WTC11 (cell line): ENCODE measurements around the gene SLC25A24. TPM values are rescaled to one million over a fixed set of nuclear protein-coding genes. Genes with fewer than 3 reads are reported as not detected.

ENCODE experiments used
- ATAC-seq: fragments of 200-7000 bp; cut with Tn5 transposase; 2 replicates; pipeline ENCODE4 v1.10.0; 2021; ENCODE audit warnings: mild to moderate bottlenecking, moderate library complexity
- CTCF ChIA-PET: fragments of 300-600 bp; sonication (Branson Sonifier 250); formaldehyde crosslinking; loops from one replicate; lab custom pipeline; 2021; ENCODE audit warnings: antibody characterized with exemption; lab: Charles Lee
- POLR2A ChIA-PET: fragments of 350-600 bp; sonication (Branson Sonifier 250); formaldehyde crosslinking; loops from one replicate; lab custom pipeline; 2021; ENCODE audit warnings: antibody characterized with exemption; lab: Charles Lee
- DNase-seq: peaks from one replicate; pipeline ENCODE4 v3.0.0; 2021; ENCODE audit warnings: low spot score
- H3K27ac Mint-ChIP-seq: 2 replicates; pipeline ENCODE4 v1.8.0; 2021; ENCODE audit warnings: mixed read lengths
- H3K27me3 Mint-ChIP-seq: 2 replicates; pipeline ENCODE4 v1.8.0; 2021; ENCODE audit warnings: low read depth, mild to moderate bottlenecking, moderate library complexity, mixed read lengths
- H3K36me3 Mint-ChIP-seq: 2 replicates; pipeline ENCODE4 v1.8.0; 2021; ENCODE audit warnings: mixed read lengths
- H3K4me1 Mint-ChIP-seq: 2 replicates; pipeline ENCODE4 v1.8.0; 2022; ENCODE audit warnings: mixed read lengths
- H3K4me3 Mint-ChIP-seq: 2 replicates; pipeline ENCODE4 v1.8.0; 2021; ENCODE audit warnings: mild to moderate bottlenecking, moderate library complexity, mixed read lengths
- H3K9me3 Mint-ChIP-seq: 2 replicates; pipeline ENCODE4 v1.8.0; 2021; ENCODE audit warnings: mixed read lengths
- CBFB ChIP-seq: sonication (generic); formaldehyde crosslinking; IDR thresholded peaks from 2 replicates; pipeline ENCODE4 v1.8.1; 2022; ENCODE audit warnings: mild to moderate bottlenecking, low read depth, missing genetic modification reagents
- GRHL2 ChIP-seq: fragments of 250-450 bp; sonication (Bioruptor Pico); IDR thresholded peaks from 2 replicates; pipeline ENCODE4 v1.8.0; 2022; ENCODE audit warnings: mild to moderate bottlenecking, moderate library complexity; ENCODE audit not compliant: insufficient replicate concordance, severe bottlenecking
- IRF2 ChIP-seq: sonication (generic); formaldehyde crosslinking; IDR thresholded peaks from 2 replicates; pipeline ENCODE4 v1.8.0; 2022; ENCODE audit warnings: low read depth, missing genetic modification reagents, borderline replicate concordance
- MXD4 ChIP-seq: fragments of 250-450 bp; sonication (Bioruptor Pico); IDR thresholded peaks from 2 replicates; pipeline ENCODE4 v1.8.0; 2021; ENCODE audit warnings: mild to moderate bottlenecking, moderate library complexity, borderline replicate concordance
- MYBL2 ChIP-seq: sonication (generic); formaldehyde crosslinking; IDR thresholded peaks from 2 replicates; pipeline ENCODE4 v1.8.1; 2023; ENCODE audit warnings: mild to moderate bottlenecking, moderate library complexity, missing genetic modification reagents
- NFE2L1 ChIP-seq: sonication (generic); formaldehyde crosslinking; IDR thresholded peaks from 2 replicates; pipeline ENCODE4 v1.8.1; 2023; ENCODE audit warnings: missing genetic modification reagents
- NR2C2 ChIP-seq: sonication (generic); formaldehyde crosslinking; IDR thresholded peaks from 2 replicates; pipeline ENCODE4 v1.8.0; 2022; ENCODE audit warnings: mild to moderate bottlenecking, missing genetic modification reagents
- NR3C1 ChIP-seq: sonication (generic); formaldehyde crosslinking; conservative IDR thresholded peaks from 2 replicates; pipeline ENCODE4 v1.8.1; 2023; ENCODE audit warnings: low read depth, mild to moderate bottlenecking, missing genetic modification reagents
- OVOL2 ChIP-seq: fragments of 250-450 bp; sonication (Bioruptor Pico); IDR thresholded peaks from 2 replicates; pipeline ENCODE4 v1.9.0; 2021; ENCODE audit warnings: mild to moderate bottlenecking, borderline replicate concordance
- RELA ChIP-seq: sonication (generic); formaldehyde crosslinking; IDR thresholded peaks from 2 replicates; pipeline ENCODE4 v1.8.1; 2022; ENCODE audit warnings: missing genetic modification reagents, mild to moderate bottlenecking, borderline replicate concordance
- RORB ChIP-seq: fragments of 250-450 bp; sonication (Bioruptor Pico); IDR thresholded peaks from 2 replicates; pipeline ENCODE4 v1.9.0; 2021; ENCODE audit warnings: mild to moderate bottlenecking
- TCF7 ChIP-seq: sonication (generic); formaldehyde crosslinking; IDR thresholded peaks from 2 replicates; pipeline ENCODE4 v1.8.0; 2022; ENCODE audit warnings: mild to moderate bottlenecking, low read depth, missing genetic modification reagents, moderate library complexity
- TEAD1 ChIP-seq: sonication (generic); formaldehyde crosslinking; IDR thresholded peaks from 2 replicates; pipeline ENCODE4 v1.8.0; 2022; ENCODE audit warnings: mild to moderate bottlenecking, missing genetic modification reagents
- ZBTB21 ChIP-seq: sonication (generic); formaldehyde crosslinking; IDR thresholded peaks from 2 replicates; pipeline ENCODE4 v1.8.1; 2023; ENCODE audit warnings: mild to moderate bottlenecking, missing genetic modification reagents, borderline replicate concordance
- ZNF121 ChIP-seq: sonication (generic); formaldehyde crosslinking; IDR thresholded peaks from 2 replicates; pipeline ENCODE4 v1.8.0; 2023; ENCODE audit warnings: missing genetic modification reagents
- ZNF317 ChIP-seq: sonication (generic); formaldehyde crosslinking; IDR thresholded peaks from 2 replicates; pipeline ENCODE4 v1.8.1; 2023; ENCODE audit warnings: low read depth, mild to moderate bottlenecking, moderate library complexity, missing genetic modification reagents, borderline replicate concordance
- total RNA-seq: library from RNA; stranded (reverse); gene quantifications from 3 replicates; pipeline ENCODE4 v1.2.3, GENCODE V29; 2021
- TF ChIP-seq, protein P1 (sequence below): fragments of 250-450 bp; sonication (Bioruptor Pico); conservative IDR thresholded peaks from 2 replicates; pipeline ENCODE4 v1.9.0; 2021; ENCODE audit warnings: mild to moderate bottlenecking
- TF ChIP-seq, protein P2 (sequence below): fragments of 250-450 bp; sonication (Bioruptor Pico); IDR thresholded peaks from 2 replicates; pipeline ENCODE4 v2.1.2; 2022; ENCODE audit warnings: mild to moderate bottlenecking, moderate library complexity
- TF ChIP-seq, protein P3 (sequence below): sonication (generic); formaldehyde crosslinking; IDR thresholded peaks from 2 replicates; pipeline ENCODE4 v1.8.1; 2022; ENCODE audit warnings: low read depth, mild to moderate bottlenecking, moderate library complexity, missing genetic modification reagents, borderline replicate concordance
- TF ChIP-seq, protein P4 (sequence below): sonication (generic); formaldehyde crosslinking; IDR thresholded peaks from 2 replicates; pipeline ENCODE4 v1.8.1; 2023; ENCODE audit warnings: mild to moderate bottlenecking, missing genetic modification reagents, borderline replicate concordance
- TF ChIP-seq, protein P5 (sequence below): fragments of 250-450 bp; sonication (Bioruptor Pico); IDR thresholded peaks from 2 replicates; pipeline ENCODE4 v1.8.0; 2021; ENCODE audit warnings: mild to moderate bottlenecking
- TF ChIP-seq, protein P6 (sequence below): sonication (generic); formaldehyde crosslinking; IDR thresholded peaks from 2 replicates; pipeline ENCODE4 v1.8.1; 2023; ENCODE audit warnings: mild to moderate bottlenecking, missing genetic modification reagents, moderate library complexity

Gene SLC25A24
- total RNA-seq, 1 experiment from 2014 or later, result 39.1 TPM

DNA sequence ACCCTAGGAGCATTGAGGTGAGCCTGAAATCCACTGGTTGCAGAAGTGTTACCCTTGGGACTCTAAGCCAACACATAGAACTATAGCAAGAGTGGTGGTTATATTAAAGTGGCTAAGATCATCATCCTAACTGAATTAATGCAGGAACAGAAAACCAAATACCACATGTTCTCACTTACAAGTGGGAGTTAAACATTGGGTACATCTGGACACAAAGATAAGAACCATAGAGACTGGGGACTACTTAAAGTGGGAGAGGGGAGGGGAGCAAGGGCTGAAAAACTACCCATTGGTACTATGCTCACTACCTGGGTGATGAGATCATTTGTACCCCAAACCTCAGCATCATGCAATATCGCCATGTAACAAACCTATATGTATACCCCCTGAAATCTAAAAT lies 100.0 kb downstream of the SLC25A24 start:
- no peaks in the 10 kb centered on the region for H3K36me3 Mint-ChIP-seq
- no peaks in the 10 kb centered on the region for H3K27me3 Mint-ChIP-seq
- no peaks in the 10 kb centered on the region for H3K4me1 Mint-ChIP-seq
- no peak for ATAC-seq
- no peak for TF ChIP-seq ZNF121
- TF ChIP-seq ZBTB21 (CRISPR knock-in tag), result no peak
- no peak for TF ChIP-seq NR2C2 (CRISPR knock-in tag)
- TF ChIP-seq, protein P1, sequence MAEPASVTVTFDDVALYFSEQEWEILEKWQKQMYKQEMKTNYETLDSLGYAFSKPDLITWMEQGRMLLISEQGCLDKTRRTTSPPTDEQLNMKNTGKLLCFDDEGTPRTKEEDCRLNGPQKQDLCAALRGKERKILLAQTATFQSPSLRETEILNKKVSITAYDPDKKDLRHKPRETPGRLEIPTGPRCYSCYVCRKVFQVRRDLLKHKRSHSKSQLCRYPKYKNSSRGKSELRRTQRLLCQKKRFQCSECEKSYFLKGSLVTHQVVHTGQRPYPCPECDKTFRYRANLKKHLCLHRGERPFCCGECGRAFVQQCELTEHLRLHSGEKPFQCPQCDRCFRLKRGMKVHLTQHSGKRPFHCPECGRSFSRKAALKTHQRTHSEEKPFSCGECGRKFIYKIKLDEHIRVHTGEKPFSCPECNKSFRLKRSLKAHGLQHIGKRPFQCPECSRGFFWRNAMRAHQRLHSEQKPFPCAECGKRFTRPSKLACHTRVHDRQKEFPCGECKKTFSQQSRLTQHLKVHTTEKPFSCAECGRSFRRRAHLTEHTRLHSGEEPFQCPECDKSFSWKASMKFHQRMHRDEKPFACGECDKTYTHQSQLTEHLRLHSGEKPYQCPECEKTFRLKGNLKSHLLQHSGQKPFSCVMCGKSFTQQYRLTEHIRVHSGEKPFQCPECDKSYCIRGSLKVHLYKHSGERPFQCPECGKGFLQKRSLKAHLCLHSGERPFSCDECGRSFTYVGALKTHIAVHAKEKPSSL (CRISPR knock-in tag), result no peak
- TF ChIP-seq NR3C1, result no peak
- TF ChIP-seq IRF2, result no peak
- no peak for TF ChIP-seq RORB (CRISPR knock-in tag)
- TF ChIP-seq MXD4 (CRISPR knock-in tag), result no peak
- no peak for TF ChIP-seq NFE2L1 (CRISPR knock-in tag)
- TF ChIP-seq RELA (CRISPR knock-in tag), result no peak
- TF ChIP-seq TEAD1 (CRISPR knock-in tag), result no peak
- TF ChIP-seq, protein P2, sequence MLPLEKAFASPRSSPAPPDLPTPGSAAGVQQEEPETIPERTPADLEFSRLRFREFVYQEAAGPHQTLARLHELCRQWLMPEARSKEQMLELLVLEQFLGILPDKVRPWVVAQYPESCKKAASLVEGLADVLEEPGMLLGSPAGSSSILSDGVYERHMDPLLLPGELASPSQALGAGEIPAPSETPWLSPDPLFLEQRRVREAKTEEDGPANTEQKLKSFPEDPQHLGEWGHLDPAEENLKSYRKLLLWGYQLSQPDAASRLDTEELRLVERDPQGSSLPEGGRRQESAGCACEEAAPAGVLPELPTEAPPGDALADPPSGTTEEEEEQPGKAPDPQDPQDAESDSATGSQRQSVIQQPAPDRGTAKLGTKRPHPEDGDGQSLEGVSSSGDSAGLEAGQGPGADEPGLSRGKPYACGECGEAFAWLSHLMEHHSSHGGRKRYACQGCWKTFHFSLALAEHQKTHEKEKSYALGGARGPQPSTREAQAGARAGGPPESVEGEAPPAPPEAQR (CRISPR knock-in tag), result no peak
- TF ChIP-seq, protein P3, sequence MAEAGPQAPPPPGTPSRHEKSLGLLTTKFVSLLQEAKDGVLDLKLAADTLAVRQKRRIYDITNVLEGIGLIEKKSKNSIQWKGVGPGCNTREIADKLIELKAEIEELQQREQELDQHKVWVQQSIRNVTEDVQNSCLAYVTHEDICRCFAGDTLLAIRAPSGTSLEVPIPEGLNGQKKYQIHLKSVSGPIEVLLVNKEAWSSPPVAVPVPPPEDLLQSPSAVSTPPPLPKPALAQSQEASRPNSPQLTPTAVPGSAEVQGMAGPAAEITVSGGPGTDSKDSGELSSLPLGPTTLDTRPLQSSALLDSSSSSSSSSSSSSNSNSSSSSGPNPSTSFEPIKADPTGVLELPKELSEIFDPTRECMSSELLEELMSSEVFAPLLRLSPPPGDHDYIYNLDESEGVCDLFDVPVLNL, result no peak
- TF ChIP-seq OVOL2 (CRISPR knock-in tag), result no peak
- TF ChIP-seq, protein P4, sequence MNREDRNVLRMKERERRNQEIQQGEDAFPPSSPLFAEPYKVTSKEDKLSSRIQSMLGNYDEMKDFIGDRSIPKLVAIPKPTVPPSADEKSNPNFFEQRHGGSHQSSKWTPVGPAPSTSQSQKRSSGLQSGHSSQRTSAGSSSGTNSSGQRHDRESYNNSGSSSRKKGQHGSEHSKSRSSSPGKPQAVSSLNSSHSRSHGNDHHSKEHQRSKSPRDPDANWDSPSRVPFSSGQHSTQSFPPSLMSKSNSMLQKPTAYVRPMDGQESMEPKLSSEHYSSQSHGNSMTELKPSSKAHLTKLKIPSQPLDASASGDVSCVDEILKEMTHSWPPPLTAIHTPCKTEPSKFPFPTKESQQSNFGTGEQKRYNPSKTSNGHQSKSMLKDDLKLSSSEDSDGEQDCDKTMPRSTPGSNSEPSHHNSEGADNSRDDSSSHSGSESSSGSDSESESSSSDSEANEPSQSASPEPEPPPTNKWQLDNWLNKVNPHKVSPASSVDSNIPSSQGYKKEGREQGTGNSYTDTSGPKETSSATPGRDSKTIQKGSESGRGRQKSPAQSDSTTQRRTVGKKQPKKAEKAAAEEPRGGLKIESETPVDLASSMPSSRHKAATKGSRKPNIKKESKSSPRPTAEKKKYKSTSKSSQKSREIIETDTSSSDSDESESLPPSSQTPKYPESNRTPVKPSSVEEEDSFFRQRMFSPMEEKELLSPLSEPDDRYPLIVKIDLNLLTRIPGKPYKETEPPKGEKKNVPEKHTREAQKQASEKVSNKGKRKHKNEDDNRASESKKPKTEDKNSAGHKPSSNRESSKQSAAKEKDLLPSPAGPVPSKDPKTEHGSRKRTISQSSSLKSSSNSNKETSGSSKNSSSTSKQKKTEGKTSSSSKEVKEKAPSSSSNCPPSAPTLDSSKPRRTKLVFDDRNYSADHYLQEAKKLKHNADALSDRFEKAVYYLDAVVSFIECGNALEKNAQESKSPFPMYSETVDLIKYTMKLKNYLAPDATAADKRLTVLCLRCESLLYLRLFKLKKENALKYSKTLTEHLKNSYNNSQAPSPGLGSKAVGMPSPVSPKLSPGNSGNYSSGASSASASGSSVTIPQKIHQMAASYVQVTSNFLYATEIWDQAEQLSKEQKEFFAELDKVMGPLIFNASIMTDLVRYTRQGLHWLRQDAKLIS (CRISPR knock-in tag), result no peak
- TF ChIP-seq ZNF317 (CRISPR knock-in tag), result no peak
- TF ChIP-seq CBFB (CRISPR knock-in tag), result no peak
- TF ChIP-seq TCF7 (CRISPR knock-in tag), result no peak
- TF ChIP-seq MYBL2 (CRISPR knock-in tag), result no peak
- H3K27ac Mint-ChIP-seq, result no peak overlapping the region
- CTCF ChIA-PET, result interaction anchor here (1.3 kb wide), 1 partner anchor 26 kb away, joined by 3 read pairs; no protein-coding TSS in a partner anchor
- POLR2A ChIA-PET, result no interaction called here
- H3K4me3 Mint-ChIP-seq, result no peak overlapping the region
- DNase-seq, result no peak
- no peaks in the 10 kb centered on the region for H3K9me3 Mint-ChIP-seq

DNA sequence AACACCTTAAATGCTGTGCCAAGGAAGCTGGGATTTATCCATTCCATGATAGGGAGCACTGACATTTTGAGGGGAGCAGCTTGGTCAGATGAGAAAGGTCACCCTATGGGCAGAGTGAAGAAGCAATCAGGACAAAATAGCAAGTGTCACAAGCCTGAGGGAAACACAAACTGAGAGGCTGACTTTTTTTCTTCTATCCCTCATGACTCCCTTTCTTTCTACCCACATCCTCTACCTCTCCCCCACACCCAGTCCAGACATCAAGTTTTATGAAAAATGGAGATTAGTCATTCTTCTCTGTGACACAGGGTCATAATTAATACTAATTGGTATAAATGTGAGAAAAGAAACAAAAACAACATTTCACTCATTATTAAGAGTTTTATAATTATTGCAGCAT lies 103.1 kb downstream of the SLC25A24 start:
- ChIA-PET CTCF (no interaction called here), POLR2A (no interaction called here)
- Mint-ChIP-seq H3K27me3 (no peaks in the 10 kb centered on the region), H3K36me3 (no peaks in the 10 kb centered on the region), H3K4me1 (no peaks in the 10 kb centered on the region), H3K4me3 (no peak overlapping the region), H3K9me3 (no peaks in the 10 kb centered on the region), H3K27ac (no peak overlapping the region)
- DNase-seq (no peak), ATAC-seq (no peak)
- TF ChIP-seq, protein P1 (CRISPR knock-in tag), result no peak
- TF ChIP-seq, protein P5, sequence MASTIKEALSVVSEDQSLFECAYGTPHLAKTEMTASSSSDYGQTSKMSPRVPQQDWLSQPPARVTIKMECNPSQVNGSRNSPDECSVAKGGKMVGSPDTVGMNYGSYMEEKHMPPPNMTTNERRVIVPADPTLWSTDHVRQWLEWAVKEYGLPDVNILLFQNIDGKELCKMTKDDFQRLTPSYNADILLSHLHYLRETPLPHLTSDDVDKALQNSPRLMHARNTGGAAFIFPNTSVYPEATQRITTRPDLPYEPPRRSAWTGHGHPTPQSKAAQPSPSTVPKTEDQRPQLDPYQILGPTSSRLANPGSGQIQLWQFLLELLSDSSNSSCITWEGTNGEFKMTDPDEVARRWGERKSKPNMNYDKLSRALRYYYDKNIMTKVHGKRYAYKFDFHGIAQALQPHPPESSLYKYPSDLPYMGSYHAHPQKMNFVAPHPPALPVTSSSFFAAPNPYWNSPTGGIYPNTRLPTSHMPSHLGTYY (CRISPR knock-in tag), result no peak
- TF ChIP-seq, protein P3, result no peak
- TF ChIP-seq TEAD1 (CRISPR knock-in tag) (no peak), GRHL2 (CRISPR knock-in tag) (no peak)
- TF ChIP-seq, protein P6, sequence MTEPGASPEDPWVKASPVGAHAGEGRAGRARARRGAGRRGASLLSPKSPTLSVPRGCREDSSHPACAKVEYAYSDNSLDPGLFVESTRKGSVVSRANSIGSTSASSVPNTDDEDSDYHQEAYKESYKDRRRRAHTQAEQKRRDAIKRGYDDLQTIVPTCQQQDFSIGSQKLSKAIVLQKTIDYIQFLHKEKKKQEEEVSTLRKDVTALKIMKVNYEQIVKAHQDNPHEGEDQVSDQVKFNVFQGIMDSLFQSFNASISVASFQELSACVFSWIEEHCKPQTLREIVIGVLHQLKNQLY (CRISPR knock-in tag), result no peak
